ENCODE results near the gene TBC1D22A.

TBC1D22A gene

DNA sequence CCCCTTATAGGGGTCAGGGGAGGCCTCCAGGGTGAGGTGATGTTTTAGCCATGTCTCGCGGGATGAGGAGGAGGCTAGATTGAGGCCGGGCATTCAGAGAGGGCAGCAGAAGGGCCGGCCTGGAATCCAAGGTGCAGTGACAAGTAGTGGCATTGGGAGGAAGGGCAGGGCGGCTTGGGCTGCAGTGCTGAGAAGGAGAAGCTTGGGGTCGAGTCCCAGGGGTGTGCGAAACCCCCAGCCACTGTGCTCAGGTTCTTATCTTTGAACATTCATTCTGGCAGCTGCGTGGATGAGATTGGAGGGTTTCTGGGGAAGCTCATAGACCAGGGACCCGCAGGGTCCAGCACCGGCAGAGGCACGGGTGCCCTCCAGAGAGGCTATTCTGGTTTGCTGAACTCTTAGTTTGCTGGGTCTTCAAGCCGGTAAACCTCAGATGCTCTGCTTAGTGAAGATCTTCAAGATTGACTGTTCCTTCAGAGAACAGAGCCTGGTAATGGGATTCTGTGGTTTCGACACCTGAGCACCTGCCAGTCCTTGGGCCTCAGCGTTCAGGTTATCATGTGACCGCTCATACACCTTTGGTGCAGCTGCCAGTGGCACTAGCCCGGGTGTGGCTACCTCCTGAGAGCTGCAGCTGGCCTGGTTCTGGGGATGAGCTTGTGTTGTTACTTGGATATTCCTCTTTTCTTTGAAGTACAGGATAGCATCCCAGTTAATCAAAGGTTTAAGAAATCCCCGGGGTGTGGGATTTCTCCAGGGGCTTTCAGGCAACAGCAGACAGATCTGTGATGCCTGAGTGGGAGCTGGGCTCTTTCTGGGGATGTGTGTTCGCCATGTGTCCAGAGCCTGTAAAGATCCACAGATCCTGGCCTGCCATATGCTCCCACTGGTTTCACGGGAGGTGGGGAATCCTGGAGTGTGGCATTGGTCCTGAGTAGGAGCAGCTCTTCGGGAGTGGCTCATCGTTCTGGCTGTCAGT, 152.8 kb downstream of the TBC1D22A start:
- DNase-seq = no peak

DNA sequence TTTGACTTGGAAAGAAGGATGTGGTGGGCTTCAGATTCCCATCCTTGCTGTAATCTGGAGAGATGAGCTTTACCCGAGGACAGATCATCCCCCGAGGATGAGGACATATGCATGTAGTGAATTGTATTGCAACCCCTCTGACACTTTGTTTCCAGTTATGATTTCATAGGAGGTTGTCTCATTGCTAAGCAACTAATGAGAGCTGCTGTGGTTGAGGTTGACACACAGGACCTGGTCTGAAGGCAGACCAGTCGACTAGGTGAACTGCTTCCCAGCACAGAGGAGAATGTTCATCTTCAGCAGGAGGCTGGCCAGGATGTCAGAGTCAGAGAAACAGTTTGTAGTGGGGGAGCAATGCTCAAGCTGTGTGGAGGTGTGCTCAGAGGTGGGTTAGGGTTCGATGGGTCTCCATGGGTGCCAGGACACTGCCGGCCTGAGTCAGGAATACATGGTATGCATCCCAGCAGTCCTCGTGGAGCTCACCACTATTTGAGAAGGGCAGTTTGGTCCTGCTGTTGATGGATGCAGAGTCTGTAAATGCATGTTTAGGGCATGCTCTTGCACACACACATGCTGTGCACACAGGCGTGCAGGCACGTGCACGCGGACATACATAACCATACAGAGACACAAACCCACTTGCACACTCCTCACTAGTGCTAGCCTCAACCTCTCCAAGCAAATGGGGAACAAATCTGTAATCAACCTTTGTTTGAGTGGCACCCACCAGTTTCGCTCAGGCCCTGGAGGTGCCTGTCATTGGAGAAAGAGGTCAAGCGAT, 153.7 kb downstream of the TBC1D22A start:
- no peak for DNase-seq

DNA sequence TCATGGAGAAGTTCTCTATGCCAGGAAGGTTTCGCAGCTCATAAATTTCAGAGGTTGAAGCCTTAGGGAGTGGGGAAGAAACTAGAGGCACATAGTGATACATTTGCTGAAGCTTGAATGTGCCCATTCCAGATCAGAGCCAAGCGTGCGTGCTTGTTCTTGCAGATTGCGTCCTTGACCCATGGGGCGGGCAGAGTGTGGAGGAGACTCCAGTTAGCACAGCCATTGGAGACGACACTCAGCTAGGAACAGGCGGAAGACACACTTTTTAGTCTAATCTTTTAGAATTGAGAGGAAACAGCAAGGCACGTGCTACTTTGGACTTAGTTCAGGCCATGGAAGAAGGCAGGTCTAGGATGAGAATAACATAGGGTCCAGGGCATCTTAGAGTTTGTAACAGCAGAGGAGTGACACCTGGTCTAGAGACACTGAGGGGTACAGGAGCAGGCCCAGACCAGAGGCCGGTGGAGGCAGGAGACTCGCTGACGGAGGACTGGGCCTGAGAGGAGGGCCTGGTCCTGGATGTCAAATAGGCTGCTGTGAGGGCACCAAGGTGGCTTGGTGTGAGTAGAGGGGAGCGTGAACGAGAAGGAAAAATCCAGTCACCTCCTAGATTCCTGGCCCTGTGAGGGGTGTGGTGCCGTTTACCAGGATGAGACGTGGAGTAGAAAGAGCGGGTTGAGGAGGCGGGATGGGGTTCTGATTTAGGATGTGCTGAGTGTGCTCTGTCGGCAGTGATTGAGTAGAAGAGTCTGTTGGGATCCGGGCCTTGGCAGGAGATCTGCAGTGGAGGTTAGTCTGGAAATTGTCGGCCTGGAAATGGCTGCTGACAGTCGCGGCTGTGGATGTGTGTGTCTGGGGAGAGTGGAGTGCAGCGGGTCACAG, 154.7 kb downstream of the TBC1D22A start:
- DNase-seq = no peak

DNA sequence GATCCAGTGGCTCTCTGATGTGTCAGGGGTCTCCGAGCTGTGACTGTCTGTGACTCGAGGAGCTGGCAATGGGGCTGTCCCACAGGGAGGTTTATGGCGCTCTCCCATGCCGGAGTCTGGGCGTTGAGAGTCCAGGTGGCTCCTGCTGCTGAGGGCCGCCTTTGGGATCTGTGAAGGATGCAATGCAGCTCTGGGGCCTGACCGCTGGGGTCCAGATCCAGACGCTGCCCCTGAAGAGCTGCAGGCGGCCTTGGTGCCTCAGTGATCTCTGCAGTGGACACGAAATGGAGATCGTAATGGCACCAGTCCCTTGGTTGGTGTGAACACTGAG, 155.3 kb downstream of the TBC1D22A start:
- no peak for DNase-seq

DNA sequence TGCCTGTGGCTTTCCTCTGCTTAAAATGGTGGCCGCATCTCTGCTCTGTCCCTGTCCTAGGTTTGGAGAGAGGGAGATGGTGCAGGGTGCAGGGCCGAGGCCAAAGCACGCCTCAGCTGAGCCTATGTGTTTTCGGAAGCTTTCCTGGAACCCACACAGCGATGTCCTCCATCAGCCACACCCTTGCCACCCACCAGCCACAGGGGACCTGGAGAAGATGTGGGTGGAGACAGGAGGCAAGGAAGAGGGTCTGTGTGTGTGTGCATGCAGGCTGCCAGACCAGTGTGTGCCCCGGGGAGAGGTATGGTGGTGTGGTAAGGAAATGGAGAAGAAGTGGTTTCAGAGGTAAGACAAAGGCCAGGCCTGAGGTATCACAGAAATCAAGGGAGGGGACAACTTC, 155.7 kb downstream of the TBC1D22A start:
- no peak for DNase-seq

DNA sequence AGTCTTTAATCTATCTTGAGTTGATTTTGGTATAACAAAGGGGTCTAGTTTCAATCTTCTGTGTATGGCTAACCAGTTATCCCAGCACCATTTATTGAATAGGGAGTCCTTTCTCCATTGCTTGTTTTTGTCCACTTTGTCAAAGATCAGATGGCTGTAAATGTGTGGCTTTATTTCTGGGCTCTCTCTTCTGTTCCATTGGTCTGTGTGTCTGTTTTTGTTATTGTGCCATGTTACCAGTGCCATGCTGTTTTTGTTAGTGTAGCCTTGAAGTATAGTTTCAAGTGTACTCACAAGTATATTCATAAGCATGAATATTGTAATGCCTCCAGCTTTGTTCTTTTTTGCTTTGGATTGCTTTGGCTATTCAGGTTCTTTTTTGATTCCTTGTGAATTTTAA, 159.6 kb downstream of the TBC1D22A start:
- DNase-seq = no peak

DNA sequence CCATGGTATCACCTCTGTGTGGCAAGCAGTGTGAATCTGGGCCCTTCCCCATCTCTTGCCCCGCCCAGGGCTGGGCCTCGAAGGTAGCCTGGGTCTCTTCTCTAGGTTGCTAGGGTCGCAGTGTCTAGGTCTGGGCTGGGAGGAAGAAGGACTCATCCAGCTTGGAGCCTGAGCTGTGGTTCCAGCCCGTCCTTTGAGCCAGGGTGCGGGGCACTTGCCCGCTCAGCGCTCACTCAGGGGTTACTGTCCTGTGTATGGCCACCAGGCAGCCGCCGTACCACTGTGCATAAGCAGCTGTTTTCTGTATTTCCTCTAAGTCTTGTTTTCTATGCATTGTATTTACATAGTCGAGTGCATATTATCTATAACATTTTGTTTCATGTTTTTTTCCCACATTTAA, 160.9 kb downstream of the TBC1D22A start:
- no peak for DNase-seq

DNA sequence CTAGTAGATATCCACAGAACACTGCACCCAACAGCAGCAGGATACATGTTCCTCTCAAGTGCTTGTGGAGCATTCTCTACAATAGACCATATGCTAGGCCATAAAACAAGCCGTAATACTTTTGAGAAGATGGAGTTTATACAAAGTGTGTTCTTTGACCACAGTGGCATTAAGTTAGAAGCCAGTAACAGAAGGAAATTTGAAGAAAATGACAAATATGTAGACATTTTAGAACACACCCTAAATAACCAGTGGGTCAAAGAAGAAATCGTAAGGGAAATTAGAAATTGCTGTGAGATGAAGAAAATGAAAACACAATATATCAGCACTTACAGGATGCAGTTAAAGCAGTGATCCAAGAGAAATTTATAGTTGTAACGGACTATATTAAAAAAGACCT, 163.4 kb downstream of the TBC1D22A start:
- DNase-seq = no peak

DNA sequence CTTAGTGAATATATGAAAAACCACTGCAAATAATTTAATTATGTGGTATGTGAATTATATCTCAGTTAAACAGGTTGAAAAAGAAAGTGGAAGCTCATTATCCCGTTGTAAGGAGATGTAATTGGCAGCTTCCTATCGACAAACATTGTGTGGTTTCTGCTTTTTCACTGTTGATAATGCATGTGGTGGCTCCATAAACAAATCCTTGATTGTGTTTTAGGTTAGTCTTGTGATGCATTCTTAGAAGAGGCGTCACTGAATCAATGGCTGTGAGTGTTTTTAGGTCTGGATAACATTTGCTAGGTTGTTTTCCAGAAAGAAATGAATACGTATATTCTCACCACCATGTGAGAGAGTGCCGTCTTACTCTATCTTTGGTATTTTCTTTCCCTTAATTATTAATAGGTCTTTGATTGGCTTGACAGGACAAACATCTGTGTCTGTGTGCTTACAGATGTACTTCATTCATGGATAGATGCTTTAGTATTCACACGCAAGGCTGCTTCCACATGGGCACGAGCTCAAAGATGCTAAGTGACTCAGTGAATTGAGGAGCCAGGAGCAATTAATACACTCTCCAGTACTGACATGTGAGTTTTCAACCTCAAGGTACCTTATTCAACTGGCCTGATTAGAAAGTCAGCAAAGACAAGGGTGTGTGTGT, 166.7 kb downstream of the TBC1D22A start:
- DNase-seq = no peak

DNA sequence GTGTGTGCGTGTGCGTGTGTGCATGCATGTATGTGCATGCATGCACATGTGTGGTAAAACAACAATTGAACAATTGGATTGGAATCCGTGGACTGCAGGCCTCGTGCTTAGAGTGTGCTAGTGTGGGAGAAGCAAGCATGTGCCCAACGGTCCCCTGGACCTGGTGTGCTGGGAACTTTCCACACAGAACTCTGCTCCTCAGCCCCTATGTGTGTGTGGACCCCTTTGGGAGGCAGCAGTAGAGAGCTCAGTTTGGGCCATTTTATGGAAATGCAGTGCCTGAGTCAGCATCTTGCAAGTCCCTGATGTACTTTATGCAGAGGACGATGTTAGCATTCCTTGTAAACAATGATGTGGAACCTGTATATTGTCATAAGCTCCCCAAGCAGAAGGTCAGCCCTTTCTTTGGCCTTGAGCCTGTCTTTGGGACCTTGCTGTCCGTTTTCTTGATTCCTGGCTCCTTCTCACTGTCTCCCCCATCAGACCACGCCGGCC, 167.3 kb downstream of the TBC1D22A start:
- DNase-seq = no peak

DNA sequence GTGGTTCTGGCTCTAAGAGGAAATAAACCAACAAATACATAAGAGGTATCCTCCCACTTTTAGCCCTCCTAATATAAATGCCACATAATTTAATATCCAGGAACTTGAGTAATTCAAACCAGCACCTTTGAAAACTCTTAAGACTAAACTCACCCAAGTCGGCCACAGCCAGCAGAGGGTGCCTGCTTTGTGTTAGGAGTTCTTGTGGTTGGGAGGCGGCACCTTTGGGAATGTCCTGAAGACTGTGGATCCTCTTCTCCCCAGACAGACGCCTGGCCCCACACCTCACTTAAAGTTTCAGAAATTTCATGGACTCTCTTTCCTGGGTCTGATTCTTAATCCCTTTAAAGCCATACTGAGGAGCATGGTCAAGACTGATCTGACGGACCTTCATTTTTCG, 169.0 kb downstream of the TBC1D22A start:
- DNase-seq = no peak

DNA sequence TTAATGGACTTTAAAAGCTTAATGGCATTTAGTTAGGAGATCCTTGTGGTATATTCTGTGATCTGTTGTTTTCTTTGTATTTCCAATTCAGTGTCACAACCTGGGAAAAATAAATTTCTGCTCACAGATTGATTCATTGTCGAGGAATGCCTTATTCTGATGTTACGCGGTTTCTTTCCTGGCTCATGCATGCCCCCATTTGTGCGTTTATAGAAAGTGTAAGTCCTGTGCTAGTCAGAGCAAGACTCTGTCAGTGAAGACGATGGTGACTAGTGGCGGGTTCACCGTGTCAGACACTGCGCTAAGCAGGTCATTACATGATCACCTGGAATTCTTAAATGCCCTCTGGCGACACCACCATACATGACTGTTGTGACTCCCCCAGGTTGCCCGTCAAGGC, 169.4 kb downstream of the TBC1D22A start:
- no peak for DNase-seq

DNA sequence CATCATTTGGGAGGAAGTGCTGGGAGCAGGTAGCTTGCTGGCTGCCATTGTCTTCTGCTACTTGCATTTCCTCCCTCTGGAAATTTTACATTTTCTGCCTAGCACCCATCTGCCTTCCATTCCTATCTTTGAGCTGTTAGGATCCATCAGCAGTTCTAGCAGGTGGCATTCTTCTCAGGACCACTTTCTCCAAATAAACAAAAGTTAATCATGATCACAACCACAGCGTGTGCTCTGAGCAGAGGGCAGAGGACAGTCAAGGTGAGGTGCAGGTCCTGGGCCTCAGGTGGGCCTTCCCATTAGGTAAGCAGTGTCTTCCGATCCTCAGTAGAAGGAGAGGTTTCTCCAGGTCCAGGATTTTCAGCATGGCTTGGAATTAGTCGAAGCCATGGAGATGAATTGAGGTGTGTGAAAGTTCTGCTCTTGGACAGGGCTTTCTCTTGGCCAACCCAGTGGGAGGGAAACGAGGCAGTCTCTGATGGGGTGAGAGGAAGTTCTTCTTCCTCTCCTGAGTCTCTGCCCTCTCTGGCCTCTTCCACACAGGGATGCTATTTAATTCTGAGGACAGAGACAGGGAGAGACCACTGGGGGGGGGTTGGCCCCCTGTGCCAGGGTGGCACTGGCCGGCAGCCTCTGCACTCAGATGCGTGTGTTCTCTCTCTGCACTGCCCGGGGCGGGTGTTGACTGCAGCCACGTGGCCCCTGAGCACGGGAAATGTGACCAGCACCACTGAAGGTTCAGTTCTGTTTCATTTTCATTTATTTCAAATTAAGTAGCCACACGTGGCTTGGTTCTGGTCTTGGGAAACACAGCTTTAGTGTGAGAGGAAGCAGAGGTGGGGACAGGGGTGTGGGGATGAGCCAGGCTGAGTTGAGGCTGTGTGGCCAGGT, 170.8 kb downstream of the TBC1D22A start:
- no peak for DNase-seq

DNA sequence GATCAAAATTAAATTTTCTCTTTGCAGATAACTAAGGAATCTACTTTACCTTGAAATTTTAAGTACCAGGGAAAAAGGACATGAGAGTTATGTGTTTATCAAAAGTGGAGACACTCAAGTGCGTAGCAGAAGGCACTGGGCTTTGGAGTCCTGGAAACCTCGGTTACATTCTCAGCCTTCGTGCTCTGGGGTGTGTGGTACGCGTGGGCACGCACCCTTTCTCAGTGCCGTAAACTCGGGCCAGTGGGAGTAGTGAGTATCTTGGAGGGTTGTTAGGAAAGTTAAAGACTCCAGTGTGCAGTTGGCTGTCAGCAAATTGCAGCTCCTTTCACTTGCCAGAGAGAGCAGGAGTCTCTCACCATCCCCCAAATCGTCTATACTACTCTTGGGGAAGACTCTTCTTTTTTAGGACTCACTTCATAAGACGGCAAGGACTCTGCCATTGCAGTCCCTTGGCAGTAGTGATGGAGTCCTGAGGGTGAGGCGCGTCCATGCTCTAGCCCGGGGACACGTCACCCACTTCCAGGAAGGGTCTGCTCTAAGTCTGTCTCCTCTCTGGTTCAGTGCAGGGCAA, 171.8 kb downstream of the TBC1D22A start:
- DNase-seq = no peak

DNA sequence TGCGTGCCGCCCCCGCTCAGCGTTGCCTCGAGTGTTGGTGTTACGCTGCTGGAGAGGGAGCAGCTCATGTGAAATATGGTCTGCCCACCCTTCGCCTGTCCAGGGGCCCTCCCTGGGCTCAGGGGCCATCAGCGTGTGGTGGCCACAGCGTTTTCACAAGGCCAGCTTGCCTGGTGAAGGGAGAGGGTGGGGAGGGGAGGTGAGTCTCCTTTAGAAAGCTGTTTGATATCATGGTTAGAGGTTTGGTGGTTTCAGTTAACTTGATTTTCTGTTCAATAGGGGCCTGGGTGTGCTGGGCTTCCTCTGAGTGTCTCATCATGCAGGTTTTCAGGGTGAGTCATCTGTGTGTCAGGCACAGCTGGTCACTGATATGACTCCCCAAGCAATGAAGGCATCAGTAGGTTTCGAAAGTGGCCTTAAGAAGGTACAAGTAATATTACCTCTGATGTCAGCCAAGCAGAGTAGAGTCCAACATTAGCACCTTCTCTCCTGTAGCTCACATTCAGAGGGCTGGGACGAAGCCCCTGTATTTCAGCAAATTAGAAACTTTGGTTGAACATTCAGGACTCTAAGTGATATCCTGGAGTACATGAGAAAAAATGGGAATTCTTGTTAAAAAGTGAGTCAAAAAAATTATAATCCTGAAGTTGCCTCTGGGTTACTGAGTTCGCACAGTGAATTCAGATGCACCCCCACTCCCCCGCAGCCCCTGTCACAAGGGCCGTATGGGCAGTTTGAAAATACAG, 172.5 kb downstream of the TBC1D22A start:
- DNase-seq = no peak

DNA sequence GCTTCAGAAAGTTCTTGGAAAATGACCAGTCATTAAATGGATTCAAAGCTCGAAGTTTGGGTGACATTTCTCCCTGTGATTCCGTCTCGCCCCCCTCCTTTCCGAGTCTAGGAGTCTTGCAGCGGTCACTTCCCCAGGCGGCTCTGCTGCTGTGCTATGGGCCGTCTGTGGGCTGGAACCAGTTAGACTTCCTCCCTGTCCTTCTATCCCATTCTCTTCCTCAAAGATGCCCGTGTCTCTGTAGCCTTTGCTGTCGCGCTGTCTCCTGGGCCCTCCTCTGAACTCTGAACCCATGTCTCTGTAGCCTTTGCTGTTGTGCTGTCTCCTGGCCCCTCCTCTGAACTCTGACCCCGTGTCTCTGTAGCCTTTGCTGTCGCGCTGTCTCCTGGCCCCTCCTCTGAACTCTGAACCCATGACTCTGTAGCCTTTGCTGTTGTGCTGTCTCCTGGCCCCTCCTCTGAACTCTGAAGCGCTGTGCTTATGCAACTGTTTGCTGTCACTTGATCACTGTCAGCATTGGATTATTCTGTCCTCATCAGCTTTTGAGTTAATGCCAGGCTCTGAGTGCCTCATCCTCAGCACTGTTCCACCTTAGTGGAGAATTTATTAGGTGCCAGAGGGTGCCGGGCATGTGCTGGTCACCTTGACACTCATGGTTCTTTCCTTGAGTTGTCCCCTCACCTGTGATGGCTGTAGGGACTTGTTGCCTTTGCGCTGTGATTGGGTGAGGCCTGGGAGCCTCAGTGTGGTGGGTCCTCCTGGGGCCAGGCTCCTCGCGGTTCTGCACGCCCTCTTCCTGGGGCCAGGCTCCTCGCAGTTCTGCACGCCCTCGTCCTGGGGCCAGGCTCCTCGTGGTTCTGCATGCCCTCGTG, 173.3 kb downstream of the TBC1D22A start:
- no peak for DNase-seq

DNA sequence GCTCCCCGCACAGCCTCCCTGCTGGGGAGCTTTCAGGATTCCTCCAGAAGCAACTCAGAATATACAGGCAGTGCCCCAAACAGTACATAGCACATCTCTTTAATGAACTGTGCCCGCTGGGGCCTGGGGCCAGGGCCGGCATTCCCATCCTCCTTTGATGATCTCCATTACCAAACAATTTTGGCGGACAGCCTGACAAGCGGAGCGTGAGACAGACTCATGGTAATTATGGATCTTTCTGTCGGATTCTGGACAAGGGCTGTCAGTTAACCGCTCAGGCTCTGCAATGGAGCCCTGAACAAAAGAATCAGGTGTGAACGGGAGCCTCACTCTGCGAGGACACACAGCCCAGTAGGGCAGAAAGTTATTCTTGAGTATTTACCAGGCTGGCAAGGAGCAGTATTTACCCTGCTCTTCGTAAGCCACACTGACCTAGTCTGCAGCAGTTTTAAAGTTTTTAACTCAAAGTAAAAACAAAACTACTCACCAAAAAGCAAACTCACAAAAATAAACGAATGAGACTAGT, 174.0 kb downstream of the TBC1D22A start:
- no peak for DNase-seq

DNA sequence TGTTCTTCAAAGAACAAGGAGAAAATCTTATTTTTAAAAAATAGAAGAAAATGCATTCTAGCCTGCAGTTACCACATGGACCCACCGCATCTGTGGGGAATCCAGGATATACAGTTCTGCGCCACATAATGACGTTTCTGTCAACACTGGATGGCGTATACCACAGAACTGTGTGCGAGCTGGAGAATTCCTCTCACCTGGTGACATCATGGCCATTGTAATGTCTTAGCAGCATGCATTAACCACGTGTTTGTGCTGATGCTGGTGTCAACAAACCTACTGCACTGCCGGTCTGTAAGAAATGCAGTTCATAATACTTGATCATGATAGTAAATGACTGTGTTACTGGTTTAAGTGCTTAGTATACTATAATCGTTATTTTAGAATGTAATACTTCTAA, 174.7 kb downstream of the TBC1D22A start:
- DNase-seq = no peak

DNA sequence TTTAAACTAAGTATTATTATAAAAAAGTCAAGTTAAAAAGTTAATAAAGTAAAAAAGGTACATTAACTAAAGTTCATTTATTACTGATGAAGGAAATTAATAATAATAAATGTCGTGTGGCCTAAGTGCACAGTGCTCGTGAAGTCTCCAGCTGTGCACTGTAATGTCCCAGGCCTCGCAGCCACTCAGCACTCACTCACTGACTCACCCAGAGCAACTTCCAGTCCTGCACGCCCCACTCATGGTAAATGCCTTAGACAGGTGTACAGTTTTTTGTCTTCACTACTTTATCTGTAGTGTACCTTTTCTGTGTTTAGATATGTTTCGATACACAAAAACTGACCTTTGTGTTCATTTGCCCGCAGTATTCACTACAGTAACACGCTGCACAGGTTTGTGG, 175.5 kb downstream of the TBC1D22A start:
- DNase-seq = no peak
